NCI-H2081 (cell line): ENCODE measurements around the gene MUC4.
"Not testable (repeated sequence)": the region's sequence is repeated elsewhere in the genome, so short reads cannot be mapped to it uniquely, and the experiment has no call there.

ENCODE experiments used
- DNase-seq, 2 experiments: peaks; one replicate each; lab custom pipeline; 2025; lab: John Stamatoyannopoulos, UW

Gene MUC4

DNA sequence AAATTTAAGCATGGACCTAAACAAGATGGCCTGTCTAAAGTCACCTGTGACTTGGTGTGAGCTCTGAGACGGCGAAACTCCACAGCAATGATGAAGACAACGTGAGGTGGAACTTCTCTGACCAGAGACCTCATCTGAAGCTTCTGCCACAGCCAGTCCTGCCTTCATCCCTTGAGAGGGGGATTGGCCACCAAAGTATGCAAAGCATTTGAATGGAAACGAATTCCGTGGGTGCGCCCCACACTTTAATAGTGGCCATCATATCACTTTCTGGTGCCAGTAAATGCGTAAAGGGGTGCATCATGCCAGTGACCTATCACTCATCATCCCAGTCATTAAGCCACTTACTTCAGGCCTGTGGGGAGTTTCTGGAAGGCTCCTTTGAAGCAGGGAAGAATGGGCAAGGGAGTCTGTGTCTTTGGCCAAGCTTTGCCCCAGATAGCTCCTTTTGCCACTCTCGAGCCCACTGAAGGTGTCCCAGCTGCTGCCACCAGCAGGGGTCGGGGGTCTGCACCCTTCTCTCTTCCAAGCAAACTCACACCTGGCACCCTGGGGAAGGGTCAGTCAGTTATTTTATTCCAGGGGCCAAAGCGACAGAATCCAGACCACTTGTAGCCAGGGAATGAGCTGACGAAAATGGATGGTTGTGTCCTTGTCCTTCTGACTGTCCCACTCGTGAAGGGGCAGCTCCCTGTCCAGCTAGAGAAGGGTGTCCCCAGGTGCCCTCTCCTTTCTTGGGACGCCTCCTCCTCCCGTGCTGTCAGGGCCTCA is 73.3 kb downstream of the MUC4 start:
- no peak for DNase-seq

DNA sequence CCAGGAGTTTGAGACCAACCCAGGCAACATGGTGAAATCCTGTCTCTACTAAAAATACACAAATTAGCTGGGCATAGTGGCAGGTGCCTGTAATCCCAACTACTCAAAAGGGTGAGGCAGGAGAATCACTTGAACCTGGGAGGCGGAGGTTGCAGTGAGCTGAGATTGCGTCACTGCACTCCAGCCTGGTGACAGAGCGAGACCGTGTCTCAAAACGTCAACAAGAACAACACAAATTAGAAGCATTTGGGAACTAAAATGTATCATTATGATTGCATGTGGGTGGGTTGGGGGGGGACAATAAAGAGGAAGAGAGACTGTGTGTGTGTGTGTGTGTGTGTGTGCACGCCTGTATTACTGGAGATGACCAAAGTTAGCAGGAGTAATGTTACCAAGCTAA is 73.9 kb downstream of the MUC4 start:
- DNase-seq = not testable (repeated sequence)

DNA sequence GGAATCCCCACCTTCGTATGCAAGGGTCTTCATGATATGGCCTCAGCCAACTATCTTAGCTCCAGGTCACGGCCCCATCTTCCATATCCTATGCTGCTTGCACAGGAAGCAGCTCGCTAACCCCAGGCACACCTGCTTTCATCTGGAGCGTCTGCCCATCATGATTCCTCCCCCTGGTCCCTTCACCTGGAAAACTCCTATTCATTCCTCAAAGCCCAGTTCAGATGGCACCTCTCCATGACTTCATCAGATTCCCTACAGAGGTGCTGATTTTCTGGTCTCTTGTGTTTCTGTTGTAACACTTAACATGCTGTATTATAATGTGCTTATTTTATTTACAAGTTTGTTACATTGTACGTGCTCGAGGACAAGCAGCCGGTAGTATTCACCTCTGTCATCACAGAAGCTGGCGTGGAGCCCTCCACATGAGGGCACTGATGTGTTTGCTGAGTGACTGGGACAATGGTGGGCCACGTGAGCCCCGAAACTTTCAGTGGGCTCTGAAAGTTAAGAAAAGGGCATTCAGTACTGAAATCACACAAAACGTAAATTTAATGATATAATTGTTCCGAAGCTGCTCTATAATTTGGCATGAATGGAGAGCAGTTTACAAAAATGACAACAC is 74.8 kb downstream of the MUC4 start:
- DNase-seq = no peak

GRCh38 chr3:195735036-195735695 is 76.6 kb downstream of the MUC4 start:
- no peak for DNase-seq

DNA sequence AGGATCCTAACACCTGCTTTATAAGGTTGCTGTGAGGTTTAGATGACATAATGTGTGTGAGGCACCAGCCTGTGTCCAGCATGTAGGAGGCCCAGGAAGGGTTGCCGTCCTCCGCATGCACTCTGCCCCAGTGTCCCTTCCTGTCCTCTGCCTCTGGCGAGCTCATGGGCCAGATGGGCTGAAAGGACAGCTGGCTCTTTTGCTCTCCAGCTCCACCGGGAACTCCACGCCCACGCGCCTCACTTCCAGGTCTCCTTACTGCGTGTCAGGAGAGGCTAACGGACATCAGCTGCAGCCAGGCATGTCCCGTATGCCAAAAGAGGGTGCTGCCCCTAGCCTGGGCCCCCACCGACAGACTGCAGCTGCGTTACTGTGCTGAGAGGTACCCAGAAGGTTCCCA is 78.8 kb downstream of the MUC4 start:
- DNase-seq = no peak

DNA sequence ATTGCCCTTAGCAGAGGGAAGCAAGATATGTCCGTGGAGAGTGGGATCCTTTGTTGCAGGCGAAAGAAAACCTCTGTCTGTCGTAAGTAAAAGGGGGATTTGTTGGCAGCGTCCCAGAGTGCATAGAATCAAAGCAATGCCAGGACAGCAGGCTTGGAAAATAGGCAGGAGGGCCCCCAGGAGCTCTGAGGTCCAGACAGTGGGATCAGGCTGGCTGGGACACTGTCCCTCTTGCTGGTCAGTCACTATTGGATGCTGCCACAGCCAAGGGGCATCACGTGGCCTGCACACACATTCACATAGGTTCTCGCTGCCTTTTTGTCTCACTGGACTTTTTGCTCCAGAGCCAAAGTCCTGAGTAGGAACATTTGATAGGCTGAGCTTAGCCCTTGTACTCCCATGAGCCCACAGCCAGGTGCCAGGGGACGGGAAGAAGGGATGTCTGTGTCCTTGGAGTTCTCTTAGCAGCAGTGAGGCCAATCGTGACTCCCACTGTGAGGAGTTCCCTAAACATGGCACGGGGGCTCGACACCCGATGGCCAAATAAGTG is 80.3 kb downstream of the MUC4 start:
- no peak for DNase-seq

DNA sequence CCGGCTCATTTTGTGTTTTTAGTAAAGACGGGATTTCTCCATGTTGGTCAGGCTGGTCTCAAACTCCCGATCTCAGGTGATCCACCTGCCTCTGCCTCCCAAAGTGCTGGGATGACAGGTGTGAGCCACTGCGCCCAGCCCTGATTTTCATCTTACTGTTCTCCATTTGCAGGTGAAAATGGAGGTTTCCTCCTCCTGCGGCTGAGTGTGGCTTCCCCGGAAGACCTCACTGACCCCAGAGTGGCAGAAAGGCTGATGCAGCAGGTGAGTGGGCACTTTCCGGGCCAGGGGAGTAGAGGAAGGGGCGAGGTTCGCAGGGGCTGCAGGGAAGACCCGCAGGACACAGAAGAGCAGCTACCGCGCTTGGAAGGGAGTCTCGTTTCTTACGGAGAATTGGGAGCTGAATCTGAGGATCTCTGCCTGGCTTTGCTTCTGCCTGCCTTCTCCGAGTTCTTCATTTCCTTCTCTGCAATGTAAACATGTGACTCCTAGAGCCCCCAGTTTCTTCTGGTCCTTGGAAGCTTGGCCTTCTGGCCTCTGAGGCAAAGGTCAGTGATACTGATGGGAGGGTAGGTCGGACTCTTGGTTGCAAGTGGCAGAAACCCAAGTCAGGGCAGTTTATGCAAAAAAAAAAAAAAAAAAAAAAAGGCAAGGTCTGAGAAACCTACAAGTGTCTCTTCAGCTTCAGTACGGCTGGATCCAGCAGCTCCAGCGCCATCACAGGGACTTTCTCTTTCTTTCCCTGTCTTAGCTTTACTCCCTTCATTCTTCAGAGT is 82.1 kb downstream of the MUC4 start:
- DNase-seq = no peak

GRCh38 chr3:195728789-195729188 is 82.9 kb downstream of the MUC4 start:
- DNase-seq = not testable (repeated sequence)

DNA sequence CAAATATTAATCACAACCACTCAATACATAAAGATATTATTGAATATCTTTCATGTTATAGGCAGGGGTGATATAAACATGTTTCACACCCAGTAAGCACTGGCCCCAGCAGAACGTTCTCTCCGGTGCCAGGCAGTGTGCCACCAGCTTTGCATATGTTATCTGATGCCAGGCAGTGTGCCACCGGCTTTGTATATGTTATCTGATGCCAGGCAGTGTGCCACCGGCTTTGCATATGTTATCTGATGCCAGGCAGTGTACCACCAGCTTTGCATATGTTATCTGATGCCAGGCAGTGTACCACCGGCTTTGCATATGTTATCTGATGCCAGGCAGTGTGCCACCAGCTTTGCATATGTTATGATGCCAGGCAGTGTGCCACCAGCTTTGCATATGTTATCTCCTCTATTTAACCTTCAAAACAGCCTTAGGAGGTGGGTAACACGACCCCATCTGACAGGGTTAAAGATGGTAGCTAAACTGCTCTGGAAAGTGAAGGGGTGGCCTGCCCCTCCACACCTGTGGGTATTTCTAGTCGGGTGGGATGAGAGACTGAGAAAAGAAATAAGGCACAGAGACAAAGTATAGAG is 84.0 kb downstream of the MUC4 start:
- no peak for DNase-seq

DNA sequence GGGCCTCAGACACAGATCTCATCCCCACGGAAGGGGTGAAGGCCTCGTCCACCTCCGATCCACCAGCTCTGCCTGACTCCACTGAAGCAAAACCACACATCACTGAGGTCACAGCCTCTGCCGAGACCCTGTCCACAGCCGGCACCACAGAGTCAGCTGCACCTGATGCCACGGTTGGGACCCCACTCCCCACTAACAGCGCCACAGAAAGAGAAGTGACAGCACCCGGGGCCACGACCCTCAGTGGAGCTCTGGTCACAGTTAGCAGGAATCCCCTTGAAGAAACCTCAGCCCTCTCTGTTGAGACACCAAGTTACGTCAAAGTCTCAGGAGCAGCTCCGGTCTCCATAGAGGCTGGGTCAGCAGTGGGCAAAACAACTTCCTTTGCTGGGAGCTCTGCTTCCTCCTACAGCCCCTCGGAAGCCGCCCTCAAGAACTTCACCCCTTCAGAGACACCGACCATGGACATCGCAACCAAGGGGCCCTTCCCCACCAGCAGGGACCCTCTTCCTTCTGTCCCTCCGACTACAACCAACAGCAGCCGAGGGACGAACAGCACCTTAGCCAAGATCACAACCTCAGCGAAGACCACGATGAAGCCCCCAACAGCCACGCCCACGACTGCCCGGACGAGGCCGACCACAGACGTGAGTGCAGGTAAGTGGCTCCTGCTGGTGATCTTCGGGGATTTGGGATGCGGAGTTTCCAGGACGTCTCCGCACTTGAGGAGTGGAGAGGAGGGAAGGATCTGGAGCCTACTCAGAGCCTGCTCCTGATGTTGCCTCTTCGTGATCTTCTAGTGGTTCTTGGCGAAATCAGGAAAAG is 85.6 kb downstream of the MUC4 start:
- not testable (repeated sequence) for DNase-seq

- not testable (repeated sequence) for DNase-seq
These were observed 87.4 kb downstream of the MUC4 start for GRCh38 chr3:195724363-195724762.

DNA sequence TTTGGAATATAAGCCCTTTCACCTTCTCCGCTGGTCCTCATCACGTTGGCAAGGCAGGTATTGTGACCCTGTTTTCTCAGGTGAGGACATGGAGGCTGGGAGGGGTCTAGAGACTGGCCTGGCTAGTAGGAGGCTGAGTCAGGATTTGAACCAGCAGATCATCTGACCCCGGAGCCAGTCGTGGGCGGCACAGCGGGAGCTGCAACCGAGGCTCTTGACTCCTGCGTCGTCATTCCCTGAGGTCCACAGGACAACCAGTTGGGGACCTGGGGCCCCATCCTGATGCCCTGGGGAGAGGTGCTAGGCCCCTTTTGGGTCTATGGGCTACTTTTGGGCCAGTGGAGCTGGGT is 88.8 kb downstream of the MUC4 start:
- not testable (repeated sequence) for DNase-seq

GRCh38 chr3:195722139-195722995 is 89.4 kb downstream of the MUC4 start:
- not testable (repeated sequence) for DNase-seq

- DNase-seq = not testable (repeated sequence)
These were observed 90.8 kb downstream of the MUC4 start, which contains the start of gene MUC20 for GRCh38 chr3:195720831-195721506. Gene MUC20 (plus strand): TSS chr3:195720978. CDS start chr3:195721008, 30 bp downstream.

DNA sequence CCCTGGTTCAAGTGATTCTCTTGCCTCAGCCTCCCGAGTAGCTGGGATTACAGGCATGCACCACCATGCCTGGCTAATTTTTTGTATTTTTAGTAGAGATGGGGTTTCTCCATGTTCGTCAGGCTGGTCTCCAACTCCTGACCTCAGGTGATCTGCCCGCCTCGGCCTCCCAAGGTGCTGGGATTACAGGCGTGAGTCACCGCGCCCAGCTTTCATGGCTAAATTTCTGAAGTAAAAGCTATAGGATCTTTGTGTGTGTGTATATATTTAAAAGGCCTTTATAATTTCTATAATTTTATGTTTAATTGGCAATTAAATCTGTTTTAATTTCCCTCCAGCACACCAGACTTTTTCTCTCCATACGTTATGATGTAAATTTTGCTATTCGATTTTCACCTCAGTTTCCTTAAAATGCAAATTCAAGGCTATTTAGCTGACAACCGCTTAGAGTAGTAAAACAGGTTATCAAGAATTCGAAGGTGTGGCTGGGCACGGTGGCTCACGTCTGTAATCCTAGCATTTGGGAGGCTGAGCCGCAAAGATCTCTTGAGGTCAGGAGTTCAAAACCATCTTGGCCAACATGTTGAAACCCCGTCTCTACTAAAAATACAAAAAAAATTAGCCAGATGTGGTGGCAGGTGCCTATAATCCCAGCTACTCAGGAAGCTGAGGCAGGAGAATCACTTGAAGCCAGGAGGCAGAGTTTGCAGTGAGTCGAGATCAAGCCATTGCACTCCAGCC is 92.0 kb downstream of the MUC4 start:
- not testable (repeated sequence) for DNase-seq

- no peak for DNase-seq
These were observed 93.2 kb downstream of the MUC4 start for GRCh38 chr3:195718477-195718984.

GRCh38 chr3:195717852-195718476 is 93.8 kb downstream of the MUC4 start:
- DNase-seq = no peak

DNA sequence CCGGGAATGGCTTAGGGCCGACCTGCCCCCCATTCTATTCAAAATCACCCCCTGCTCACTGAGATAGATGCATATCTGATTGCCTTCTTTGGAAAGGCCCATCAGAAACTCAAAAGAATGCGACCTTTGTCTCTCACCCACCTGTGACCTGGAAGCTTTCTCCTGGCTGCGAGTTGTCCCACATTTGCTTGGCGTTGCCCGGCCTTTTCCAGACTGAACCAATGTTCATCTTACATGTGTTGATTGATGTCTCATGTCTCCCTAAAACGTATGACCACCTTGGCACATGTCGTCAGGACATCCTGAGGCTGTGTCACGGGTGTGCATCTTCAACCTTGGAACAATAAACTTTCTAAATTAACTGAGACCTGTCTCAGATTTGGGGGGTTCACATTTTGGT is 94.3 kb downstream of the MUC4 start:
- no peak for DNase-seq
